ENCODE measurements around the gene ARID4B.

The ARID4B gene

DNA sequence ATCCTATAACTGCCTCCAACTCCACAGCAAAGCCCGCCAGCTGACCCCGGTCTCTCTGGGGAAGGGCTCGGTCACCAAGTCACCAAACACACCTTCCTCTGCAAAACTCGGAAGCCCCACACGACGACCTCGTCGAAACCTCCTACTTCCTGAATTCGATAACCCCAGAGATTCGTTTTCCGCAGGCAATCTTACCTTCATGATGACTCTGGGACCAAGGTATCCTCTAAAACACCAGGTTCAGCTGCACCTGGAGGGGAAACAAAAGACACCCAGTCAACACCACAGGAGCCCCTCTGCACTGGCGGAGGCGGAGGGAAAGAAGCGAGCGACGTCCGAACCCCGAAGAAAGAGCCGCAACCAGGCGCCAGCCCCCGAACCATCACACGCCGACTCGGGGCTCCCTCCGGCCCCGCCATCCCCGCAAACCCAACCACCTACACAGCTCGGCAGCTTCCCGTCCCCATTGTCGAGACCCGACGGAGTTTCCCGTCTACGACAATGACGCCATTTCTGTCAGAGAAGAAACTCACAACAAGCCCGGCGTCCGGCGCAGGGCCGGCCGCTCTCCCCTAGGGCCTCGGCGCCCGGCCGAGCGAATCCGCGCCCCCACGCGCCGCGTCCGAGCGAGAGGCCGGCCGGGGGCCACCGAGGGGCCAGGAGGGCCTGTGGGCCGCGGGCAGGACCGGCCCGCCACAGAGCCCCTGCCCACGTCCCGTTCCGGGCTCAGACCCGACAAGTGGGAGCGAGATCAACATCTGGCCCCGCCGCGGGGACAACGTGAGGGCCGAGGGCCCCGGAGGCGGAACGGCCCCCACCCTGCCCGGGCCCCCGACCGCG, 1.0 kb downstream of the ARID4B start (continued):
- TF ChIP-seq EGR2 (tag by site-specific recombination; IDR thresholded peaks at IDR 0.05; ENCODE audit: low read depth) (peak; percentile 46), SP2 (tag by site-specific recombination; IDR thresholded peaks at IDR 0.05) (peak; percentile 35), ZNF785 (tag by site-specific recombination; IDR thresholded peaks at IDR 0.05) (no peak), ZNF571 (tag by site-specific recombination; IDR thresholded peaks at IDR 0.05) (no peak), ZNF629 (tag by site-specific recombination; IDR thresholded peaks at IDR 0.05) (no peak), ZNF621 (tag by site-specific recombination; IDR thresholded peaks at IDR 0.05) (no peak), ZNF558 (tag by site-specific recombination; IDR thresholded peaks at IDR 0.05) (no peak), KLF1 (tag by site-specific recombination; IDR thresholded peaks at IDR 0.05) (no peak), MZF1 (tag by site-specific recombination; IDR thresholded peaks at IDR 0.05; ENCODE audit: borderline replicate concordance) (no peak), ZIC2 (tag by site-specific recombination; IDR thresholded peaks at IDR 0.05) (no peak), ZFP37 (tag by site-specific recombination; IDR thresholded peaks at IDR 0.05) (0 out of 2 replicates have a peak, but pooled peaks have one; percentile 59), OSR2 (tag by site-specific recombination; IDR thresholded peaks at IDR 0.05) (no peak), ZNF324 (tag by site-specific recombination; IDR thresholded peaks at IDR 0.05) (no peak), ZNF560 (tag by site-specific recombination; IDR thresholded peaks at IDR 0.05; ENCODE audit: borderline replicate concordance) (no peak), ZBTB7A (tag by site-specific recombination; IDR thresholded peaks at IDR 0.05; ENCODE audit: low read depth) (no peak), ZNF792 (tag by site-specific recombination; IDR thresholded peaks at IDR 0.05) (no peak; the same call in 1 of the 2 replicates), ZNF776 (tag by site-specific recombination; IDR thresholded peaks at IDR 0.05; ENCODE audit: borderline replicate concordance) (no peak), ZNF544 (tag by site-specific recombination; IDR thresholded peaks at IDR 0.05) (no peak), ZNF660 (tag by site-specific recombination; IDR thresholded peaks at IDR 0.05) (peak; percentile 78), ZNF423 (tag by site-specific recombination; IDR thresholded peaks at IDR 0.05) (no peak), ZSCAN16 (tag by site-specific recombination; IDR thresholded peaks at IDR 0.05) (no peak), ZNF175 (tag by site-specific recombination; IDR thresholded peaks at IDR 0.05) (no peak), KLF16 (tag by site-specific recombination; IDR thresholded peaks at IDR 0.05) (no peak), ZNF510 (tag by site-specific recombination; IDR thresholded peaks at IDR 0.05; ENCODE audit: insufficient replicate concordance) (no peak), ZNF394 (tag by site-specific recombination; IDR thresholded peaks at IDR 0.05; ENCODE audit: borderline replicate concordance) (no peak; the same call in 1 of the 2 replicates)
- TF ChIP-seq, protein P1, sequence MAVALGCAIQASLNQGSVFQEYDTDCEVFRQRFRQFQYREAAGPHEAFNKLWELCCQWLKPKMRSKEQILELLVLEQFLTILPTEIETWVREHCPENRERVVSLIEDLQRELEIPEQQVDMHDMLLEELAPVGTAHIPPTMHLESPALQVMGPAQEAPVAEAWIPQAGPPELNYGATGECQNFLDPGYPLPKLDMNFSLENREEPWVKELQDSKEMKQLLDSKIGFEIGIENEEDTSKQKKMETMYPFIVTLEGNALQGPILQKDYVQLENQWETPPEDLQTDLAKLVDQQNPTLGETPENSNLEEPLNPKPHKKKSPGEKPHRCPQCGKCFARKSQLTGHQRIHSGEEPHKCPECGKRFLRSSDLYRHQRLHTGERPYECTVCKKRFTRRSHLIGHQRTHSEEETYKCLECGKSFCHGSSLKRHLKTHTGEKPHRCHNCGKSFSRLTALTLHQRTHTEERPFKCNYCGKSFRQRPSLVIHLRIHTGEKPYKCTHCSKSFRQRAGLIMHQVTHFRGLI (tag by site-specific recombination; IDR thresholded peaks at IDR 0.05) = no peak
- TF ChIP-seq, protein P2, sequence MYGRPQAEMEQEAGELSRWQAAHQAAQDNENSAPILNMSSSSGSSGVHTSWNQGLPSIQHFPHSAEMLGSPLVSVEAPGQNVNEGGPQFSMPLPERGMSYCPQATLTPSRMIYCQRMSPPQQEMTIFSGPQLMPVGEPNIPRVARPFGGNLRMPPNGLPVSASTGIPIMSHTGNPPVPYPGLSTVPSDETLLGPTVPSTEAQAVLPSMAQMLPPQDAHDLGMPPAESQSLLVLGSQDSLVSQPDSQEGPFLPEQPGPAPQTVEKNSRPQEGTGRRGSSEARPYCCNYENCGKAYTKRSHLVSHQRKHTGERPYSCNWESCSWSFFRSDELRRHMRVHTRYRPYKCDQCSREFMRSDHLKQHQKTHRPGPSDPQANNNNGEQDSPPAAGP (tag by site-specific recombination; IDR thresholded peaks at IDR 0.05) = peak; percentile 55; the same call in 1 of the 2 replicates
- TF ChIP-seq, protein P3, sequence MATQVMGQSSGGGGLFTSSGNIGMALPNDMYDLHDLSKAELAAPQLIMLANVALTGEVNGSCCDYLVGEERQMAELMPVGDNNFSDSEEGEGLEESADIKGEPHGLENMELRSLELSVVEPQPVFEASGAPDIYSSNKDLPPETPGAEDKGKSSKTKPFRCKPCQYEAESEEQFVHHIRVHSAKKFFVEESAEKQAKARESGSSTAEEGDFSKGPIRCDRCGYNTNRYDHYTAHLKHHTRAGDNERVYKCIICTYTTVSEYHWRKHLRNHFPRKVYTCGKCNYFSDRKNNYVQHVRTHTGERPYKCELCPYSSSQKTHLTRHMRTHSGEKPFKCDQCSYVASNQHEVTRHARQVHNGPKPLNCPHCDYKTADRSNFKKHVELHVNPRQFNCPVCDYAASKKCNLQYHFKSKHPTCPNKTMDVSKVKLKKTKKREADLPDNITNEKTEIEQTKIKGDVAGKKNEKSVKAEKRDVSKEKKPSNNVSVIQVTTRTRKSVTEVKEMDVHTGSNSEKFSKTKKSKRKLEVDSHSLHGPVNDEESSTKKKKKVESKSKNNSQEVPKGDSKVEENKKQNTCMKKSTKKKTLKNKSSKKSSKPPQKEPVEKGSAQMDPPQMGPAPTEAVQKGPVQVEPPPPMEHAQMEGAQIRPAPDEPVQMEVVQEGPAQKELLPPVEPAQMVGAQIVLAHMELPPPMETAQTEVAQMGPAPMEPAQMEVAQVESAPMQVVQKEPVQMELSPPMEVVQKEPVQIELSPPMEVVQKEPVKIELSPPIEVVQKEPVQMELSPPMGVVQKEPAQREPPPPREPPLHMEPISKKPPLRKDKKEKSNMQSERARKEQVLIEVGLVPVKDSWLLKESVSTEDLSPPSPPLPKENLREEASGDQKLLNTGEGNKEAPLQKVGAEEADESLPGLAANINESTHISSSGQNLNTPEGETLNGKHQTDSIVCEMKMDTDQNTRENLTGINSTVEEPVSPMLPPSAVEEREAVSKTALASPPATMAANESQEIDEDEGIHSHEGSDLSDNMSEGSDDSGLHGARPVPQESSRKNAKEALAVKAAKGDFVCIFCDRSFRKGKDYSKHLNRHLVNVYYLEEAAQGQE (tag by site-specific recombination; IDR thresholded peaks at IDR 0.05) = no peak
- TF ChIP-seq, protein P4, sequence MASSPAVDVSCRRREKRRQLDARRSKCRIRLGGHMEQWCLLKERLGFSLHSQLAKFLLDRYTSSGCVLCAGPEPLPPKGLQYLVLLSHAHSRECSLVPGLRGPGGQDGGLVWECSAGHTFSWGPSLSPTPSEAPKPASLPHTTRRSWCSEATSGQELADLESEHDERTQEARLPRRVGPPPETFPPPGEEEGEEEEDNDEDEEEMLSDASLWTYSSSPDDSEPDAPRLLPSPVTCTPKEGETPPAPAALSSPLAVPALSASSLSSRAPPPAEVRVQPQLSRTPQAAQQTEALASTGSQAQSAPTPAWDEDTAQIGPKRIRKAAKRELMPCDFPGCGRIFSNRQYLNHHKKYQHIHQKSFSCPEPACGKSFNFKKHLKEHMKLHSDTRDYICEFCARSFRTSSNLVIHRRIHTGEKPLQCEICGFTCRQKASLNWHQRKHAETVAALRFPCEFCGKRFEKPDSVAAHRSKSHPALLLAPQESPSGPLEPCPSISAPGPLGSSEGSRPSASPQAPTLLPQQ (tag by site-specific recombination; IDR thresholded peaks at IDR 0.05) = no peak; the same call in 1 of the 2 replicates
- TF ChIP-seq, protein P5, sequence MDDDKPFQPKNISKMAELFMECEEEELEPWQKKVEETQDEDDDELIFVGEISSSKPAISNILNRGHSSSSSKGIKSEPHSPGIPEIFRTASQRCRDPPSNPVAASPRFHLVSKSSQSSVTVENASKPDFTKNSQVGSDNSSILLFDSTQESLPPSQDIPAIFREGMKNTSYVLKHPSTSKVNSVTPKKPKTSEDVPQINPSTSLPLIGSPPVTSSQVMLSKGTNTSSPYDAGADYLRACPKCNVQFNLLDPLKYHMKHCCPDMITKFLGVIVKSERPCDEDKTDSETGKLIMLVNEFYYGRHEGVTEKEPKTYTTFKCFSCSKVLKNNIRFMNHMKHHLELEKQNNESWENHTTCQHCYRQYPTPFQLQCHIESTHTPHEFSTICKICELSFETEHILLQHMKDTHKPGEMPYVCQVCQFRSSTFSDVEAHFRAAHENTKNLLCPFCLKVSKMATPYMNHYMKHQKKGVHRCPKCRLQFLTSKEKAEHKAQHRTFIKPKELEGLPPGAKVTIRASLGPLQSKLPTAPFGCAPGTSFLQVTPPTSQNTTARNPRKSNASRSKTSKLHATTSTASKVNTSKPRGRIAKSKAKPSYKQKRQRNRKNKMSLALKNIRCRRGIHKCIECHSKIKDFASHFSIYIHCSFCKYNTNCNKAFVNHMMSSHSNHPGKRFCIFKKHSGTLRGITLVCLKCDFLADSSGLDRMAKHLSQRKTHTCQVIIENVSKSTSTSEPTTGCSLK (tag by site-specific recombination; IDR thresholded peaks at IDR 0.05) = no peak
